ENCODE measurements around the gene TTC29. TPM values are rescaled to one million over a fixed set of nuclear protein-coding genes. Genes with fewer than 3 reads are reported as not detected.

The TTC29 gene
- total RNA-seq, 1 donor, result under 0.01 TPM

- no peaks in the 10 kb centered on the region for H3K27me3 ChIP-seq (ENCODE audit: insufficient read depth, low read length)
- no peak overlapping the region for H3K27ac ChIP-seq (ENCODE audit: low read depth, low read length)
- no peaks in the 10 kb centered on the region for H3K79me2 ChIP-seq (ENCODE audit: insufficient read depth, low read length)
- H3K36me3 ChIP-seq (ENCODE audit: insufficient read depth, low read length), result no peaks in the 10 kb centered on the region
- H3K4me1 ChIP-seq (ENCODE audit: insufficient read depth, low read length), result peaks cover 16% of the 10 kb centered on the region
- H2AFZ ChIP-seq (ENCODE audit: low read length), result peak overlapping the region; percentile 47
- no peak overlapping the region for H3K4me3 ChIP-seq (ENCODE audit: insufficient read depth, low read length)
- no peaks in the 10 kb centered on the region for H3K9me3 ChIP-seq (ENCODE audit: low read depth, low read length)
- no peak overlapping the region for H3K4me2 ChIP-seq (ENCODE audit: insufficient read depth, low read length)
- DNase-seq (ENCODE audit: insufficient read length, low spot score, missing footprints), result no peak
- TF ChIP-seq, protein P1, sequence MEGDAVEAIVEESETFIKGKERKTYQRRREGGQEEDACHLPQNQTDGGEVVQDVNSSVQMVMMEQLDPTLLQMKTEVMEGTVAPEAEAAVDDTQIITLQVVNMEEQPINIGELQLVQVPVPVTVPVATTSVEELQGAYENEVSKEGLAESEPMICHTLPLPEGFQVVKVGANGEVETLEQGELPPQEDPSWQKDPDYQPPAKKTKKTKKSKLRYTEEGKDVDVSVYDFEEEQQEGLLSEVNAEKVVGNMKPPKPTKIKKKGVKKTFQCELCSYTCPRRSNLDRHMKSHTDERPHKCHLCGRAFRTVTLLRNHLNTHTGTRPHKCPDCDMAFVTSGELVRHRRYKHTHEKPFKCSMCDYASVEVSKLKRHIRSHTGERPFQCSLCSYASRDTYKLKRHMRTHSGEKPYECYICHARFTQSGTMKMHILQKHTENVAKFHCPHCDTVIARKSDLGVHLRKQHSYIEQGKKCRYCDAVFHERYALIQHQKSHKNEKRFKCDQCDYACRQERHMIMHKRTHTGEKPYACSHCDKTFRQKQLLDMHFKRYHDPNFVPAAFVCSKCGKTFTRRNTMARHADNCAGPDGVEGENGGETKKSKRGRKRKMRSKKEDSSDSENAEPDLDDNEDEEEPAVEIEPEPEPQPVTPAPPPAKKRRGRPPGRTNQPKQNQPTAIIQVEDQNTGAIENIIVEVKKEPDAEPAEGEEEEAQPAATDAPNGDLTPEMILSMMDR (IDR thresholded peaks at IDR 0.05; ENCODE audit: extremely low read depth, low read depth, low read length), result no peak
- H4K20me1 ChIP-seq (ENCODE audit: insufficient read depth, low read length), result no peaks in the 10 kb centered on the region
Measured at GRCh38 chr4:146960634-146961033, 15.0 kb upstream of the TTC29 start.

- Histone ChIP-seq H3K9me3 (ENCODE audit: low read depth, low read length) (no peaks in the 10 kb centered on the region), H2AFZ (ENCODE audit: low read length) (no peak overlapping the region), H3K4me1 (ENCODE audit: insufficient read depth, low read length) (peaks cover 16% of the 10 kb centered on the region), H3K79me2 (ENCODE audit: insufficient read depth, low read length) (no peaks in the 10 kb centered on the region), H3K4me2 (ENCODE audit: insufficient read depth, low read length) (peak overlapping the region; percentile 19), H4K20me1 (ENCODE audit: insufficient read depth, low read length) (no peaks in the 10 kb centered on the region), H3K27me3 (ENCODE audit: insufficient read depth, low read length) (no peaks in the 10 kb centered on the region), H3K27ac (ENCODE audit: low read depth, low read length) (no peak overlapping the region), H3K36me3 (ENCODE audit: insufficient read depth, low read length) (no peaks in the 10 kb centered on the region), H3K4me3 (ENCODE audit: insufficient read depth, low read length) (no peak overlapping the region)
- DNase-seq (ENCODE audit: insufficient read length, low spot score, missing footprints), result no peak
- TF ChIP-seq, protein P1 (IDR thresholded peaks at IDR 0.05; ENCODE audit: extremely low read depth, low read depth, low read length), result no peak
Measured at GRCh38 chr4:146959692-146960091, 14.0 kb upstream of the TTC29 start.

GRCh38 chr4:146957237-146957636, 11.6 kb upstream of the TTC29 start:
- Histone ChIP-seq H3K27ac (ENCODE audit: low read depth, low read length) (peak overlapping the region; percentile 57), H3K27me3 (ENCODE audit: insufficient read depth, low read length) (no peaks in the 10 kb centered on the region), H3K79me2 (ENCODE audit: insufficient read depth, low read length) (no peaks in the 10 kb centered on the region), H3K36me3 (ENCODE audit: insufficient read depth, low read length) (no peaks in the 10 kb centered on the region), H4K20me1 (ENCODE audit: insufficient read depth, low read length) (no peaks in the 10 kb centered on the region), H3K4me3 (ENCODE audit: insufficient read depth, low read length) (no peak overlapping the region), H2AFZ (ENCODE audit: low read length) (no peak overlapping the region), H3K4me1 (ENCODE audit: insufficient read depth, low read length) (peaks cover 16% of the 10 kb centered on the region), H3K9me3 (ENCODE audit: low read depth, low read length) (no peaks in the 10 kb centered on the region), H3K4me2 (ENCODE audit: insufficient read depth, low read length) (no peak overlapping the region)
- TF ChIP-seq, protein P1 (IDR thresholded peaks at IDR 0.05; ENCODE audit: extremely low read depth, low read depth, low read length), result no peak
- no peak for DNase-seq (ENCODE audit: insufficient read length, low spot score, missing footprints)

GRCh38 chr4:146952896-146953295, 7.2 kb upstream of the TTC29 start:
- Histone ChIP-seq H3K27ac (ENCODE audit: low read depth, low read length) (no peak overlapping the region), H2AFZ (ENCODE audit: low read length) (no peak overlapping the region), H3K27me3 (ENCODE audit: insufficient read depth, low read length) (peaks cover 4% of the 10 kb centered on the region), H4K20me1 (ENCODE audit: insufficient read depth, low read length) (no peaks in the 10 kb centered on the region), H3K4me3 (ENCODE audit: insufficient read depth, low read length) (no peak overlapping the region), H3K79me2 (ENCODE audit: insufficient read depth, low read length) (no peaks in the 10 kb centered on the region), H3K36me3 (ENCODE audit: insufficient read depth, low read length) (no peaks in the 10 kb centered on the region), H3K4me1 (ENCODE audit: insufficient read depth, low read length) (peaks cover 10% of the 10 kb centered on the region), H3K4me2 (ENCODE audit: insufficient read depth, low read length) (no peak overlapping the region), H3K9me3 (ENCODE audit: low read depth, low read length) (no peaks in the 10 kb centered on the region)
- DNase-seq (ENCODE audit: insufficient read length, low spot score, missing footprints), result no peak
- TF ChIP-seq, protein P1 (IDR thresholded peaks at IDR 0.05; ENCODE audit: extremely low read depth, low read depth, low read length), result no peak

Measured in osteoblast (primary cell).